Erythroblast (primary cell): Measurements from ENCODE around the gene BMP7.
"Not testable (repeated sequence)": the region's sequence is repeated elsewhere in the genome, so short reads cannot be mapped to it uniquely, and the experiment has no call there.

Source experiments
- DNase-seq, 2 experiments: peaks; one replicate each; lab custom pipeline; 2025; lab: John Stamatoyannopoulos, UW
- GATA1 ChIP-seq: IDR thresholded peaks from 2 replicates; pipeline ENCODE4 v1.6.1; 2011; ENCODE audit warnings: low read depth, mild to moderate bottlenecking, control low read depth, low read length, moderate library complexity
- POLR2A ChIP-seq: IDR thresholded peaks from 2 replicates; pipeline ENCODE4 v1.6.1; 2011; ENCODE audit warnings: mild to moderate bottlenecking, low read length

The BMP7 gene

DNA sequence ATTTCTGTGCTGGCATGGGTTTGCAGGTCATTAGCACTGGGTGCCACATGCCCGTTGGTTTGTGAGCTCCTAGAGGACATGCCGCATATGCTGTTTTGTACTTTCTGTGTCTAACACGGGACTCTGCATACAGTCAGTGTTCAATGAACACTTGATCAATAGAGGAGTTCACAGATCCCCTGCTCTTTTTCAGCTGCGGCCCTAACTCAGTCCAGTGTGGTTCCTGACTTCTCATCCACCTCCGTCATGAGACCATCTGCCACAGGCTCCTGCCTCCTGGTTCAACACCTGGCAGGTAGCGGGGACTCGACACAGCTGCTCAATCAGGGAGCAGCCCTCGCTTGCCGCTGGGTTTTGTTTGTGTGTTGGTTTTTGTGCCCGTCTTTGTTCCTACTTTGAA is 13.8 kb upstream of the BMP7 start:
- TF ChIP-seq GATA1 = no peak
- no peak for TF ChIP-seq POLR2A
- no peak for DNase-seq

DNA sequence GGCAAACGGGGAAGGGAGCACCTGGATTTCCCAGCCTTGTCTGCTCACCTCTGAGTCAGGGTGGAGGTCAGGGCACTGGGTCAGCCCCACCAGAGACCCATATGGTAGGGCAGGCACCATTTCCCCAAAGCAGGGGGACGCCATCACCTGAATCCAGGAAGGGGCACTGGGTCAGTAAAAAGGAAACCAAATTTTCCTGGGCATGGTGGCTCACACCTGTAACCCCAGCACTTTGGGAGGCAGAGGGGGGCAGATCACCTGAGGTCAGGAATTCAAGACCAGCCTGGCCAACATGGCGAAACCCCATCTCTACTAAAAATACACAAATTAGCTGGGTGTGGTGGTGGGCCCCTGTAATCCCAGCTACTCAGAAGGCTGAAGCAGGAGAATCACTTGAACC is 13.1 kb upstream of the BMP7 start:
- DNase-seq = not testable (repeated sequence)

DNA sequence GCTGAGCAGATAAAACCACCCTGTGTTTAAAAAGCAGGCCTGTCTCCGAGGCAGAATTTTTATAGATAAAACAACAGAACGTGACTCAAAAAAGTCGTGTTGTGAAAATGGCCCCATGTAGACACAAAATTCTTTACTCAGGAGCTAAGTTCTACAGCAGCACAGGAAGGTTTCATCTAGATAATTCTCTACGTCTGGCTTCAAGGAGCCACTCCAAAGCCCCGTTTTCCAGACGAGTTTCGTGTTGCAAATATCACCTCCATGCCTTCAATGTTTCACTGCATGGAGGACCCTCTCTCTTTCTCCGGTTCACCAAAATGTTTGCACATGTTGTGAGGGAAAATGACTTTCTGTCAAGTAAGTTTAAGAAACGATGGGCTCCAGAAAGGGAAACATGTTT is 12.0 kb upstream of the BMP7 start:
- no peak for DNase-seq
- TF ChIP-seq POLR2A (no peak), GATA1 (no peak)

DNA sequence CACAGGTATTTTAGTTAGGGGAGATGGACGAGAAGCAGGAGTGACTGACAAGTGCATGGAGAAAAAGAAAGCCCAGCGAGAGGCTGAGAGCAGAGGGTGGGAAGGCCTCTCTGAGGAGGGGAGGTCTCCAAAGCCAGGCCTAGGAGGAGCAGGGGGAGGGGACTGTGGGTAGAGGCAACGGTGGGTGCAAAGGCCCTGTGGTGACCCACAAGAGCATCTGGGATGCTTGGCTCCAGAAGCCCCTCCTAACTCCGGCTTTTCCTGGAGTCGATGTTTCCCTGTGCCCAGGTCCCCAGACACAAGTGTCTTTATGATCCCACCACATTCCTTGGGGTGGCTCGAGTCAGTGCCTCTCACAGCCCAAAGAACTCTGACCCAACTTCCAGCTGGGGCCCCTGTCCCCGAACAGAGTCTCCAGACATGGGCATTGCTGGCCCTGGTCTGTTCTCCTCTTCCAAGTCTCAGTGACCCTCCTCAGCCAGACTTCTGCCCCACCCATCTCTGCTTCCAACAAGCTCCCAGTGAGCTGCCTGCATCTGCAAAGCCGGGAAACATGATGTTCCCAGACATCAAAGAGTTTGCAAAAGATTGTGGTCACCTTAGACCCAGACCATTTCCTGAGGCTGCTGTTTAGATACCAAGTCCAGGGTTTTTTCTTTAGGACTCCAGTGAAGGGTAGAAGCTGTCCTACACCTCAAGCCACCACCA is 11.1 kb upstream of the BMP7 start:
- no peak for TF ChIP-seq GATA1
- TF ChIP-seq POLR2A = no peak
- no peak for DNase-seq

DNA sequence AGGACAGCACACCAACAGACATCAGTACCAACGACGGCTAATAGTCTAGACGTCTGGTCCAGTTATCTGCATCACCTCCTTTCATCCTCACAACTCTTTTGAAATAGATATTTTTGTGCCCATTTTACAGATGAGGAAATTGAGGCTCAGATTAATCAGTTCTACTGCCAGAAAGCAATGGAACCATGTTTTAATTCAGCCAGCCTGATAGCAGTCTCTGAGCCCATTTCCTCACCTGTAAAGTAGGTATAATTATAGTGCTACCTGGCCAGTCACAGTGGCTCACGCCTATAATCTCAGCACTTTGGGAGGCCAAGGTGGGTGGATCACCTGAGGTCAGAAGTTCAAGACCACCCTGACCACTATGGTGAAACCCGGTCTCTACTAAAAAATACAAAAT is 9.8 kb upstream of the BMP7 start:
- TF ChIP-seq GATA1 (no peak), POLR2A (no peak)
- no peak for DNase-seq

DNA sequence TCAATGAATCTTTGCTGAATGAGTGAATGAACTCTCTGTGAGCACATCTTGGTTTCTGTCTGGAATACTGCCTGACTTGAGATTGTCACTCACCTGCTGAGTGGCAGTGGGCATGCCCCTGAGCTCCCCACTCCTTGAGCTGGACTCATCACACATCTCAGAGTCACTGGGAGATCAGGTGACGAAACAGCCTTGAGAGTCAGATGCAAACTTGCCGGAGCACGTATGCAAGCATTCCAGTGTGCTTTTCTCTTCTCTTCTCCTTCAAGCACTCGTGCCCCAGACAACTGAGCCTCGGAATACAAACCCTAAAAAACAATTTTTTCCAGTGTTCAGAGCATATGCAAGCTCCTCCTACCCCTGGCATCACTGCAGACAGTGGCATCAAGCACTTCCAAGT is 9.4 kb upstream of the BMP7 start:
- TF ChIP-seq POLR2A (no peak), GATA1 (no peak)
- no peak for DNase-seq

DNA sequence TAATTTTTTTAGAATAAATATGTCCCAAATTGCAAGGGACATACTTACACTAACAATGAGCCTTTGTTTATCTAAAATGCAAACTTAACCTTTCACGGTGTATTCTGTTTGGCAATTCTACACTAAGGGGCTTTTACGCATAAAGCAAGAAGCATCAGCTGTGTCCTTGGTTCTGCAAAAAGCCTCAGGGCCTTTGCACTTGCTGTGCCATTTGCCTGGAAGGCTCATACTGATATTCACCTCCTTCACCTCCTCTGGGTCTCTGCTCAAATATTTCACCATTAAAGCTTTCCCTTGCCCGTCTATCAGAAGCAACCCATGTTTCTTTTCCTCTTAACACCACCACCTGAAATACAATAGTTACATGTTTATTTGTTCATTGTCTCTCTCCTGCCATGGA is 8.9 kb upstream of the BMP7 start:
- TF ChIP-seq GATA1 = no peak
- TF ChIP-seq POLR2A = no peak
- DNase-seq = no peak

DNA sequence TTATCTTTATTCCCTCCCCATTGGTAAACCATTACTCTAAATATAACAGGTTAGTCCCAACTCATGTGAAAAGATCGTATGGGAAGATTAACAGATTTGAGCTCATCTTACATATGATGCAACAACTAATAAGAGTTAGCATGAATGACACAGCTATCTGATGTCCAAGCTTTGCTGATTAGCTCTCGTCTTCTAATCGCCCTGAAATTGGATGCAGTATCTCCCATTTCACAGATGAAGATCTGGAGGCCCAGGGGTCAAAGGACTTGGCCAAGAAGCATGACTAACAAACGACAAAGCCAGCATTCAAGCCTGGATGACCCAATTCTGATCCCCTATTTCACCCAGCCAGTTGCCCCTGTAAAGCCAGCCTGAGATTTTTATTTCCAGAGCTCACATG is 8.4 kb upstream of the BMP7 start:
- DNase-seq = no peak
- no peak for TF ChIP-seq GATA1
- no peak for TF ChIP-seq POLR2A

DNA sequence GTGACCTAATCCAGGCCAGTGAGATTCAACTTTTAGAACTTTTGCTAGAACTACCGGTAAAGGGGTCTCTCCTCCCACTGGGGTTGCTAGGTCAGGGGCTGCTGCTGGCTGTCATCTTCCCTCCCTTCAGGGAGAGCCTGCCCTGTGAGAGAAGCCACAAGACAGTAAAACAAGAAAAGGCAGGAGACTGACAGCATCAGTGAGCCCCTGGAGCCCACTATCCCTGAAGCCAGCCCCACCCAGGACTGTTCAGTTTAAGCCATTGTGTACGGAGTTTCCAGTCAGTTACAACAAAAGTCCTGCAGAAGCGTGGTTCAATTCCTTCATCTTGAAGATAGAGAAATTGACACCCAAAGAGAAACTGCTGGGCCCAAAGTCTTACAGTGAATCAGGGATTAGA is 7.9 kb upstream of the BMP7 start:
- TF ChIP-seq POLR2A = no peak
- no peak for TF ChIP-seq GATA1
- DNase-seq = no peak

DNA sequence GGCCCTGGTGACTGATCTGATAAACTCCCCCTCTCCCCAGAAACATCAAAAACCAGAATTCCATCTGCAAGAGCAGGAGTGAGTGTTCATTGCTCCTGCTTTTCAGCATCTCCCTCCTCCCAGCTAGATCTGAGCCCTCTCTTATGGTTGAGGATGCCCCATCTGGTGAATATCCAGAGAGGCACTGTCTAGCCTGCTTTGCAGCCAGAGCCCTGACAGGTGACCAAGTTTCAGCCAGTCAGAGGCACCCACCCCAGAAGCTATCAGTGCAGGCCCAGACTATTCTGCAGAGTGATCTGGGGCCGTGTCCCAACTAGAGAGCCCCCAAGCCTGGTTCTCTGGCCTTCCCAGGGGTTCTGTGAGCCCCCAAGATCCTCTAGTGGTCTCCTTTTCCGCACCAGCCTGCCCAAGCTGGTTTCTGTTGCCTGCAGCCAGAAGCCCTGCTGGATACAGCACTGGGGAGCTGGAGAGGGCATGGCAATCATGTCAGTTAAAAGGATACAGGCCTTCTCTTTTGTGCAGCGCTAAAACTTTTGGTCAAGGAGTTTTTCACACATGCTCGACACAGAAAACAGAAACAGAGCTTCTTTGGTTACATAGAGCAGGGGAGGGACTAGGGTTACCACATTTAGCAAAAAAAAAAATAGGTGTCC is 6.6 kb upstream of the BMP7 start:
- DNase-seq = no peak
- TF ChIP-seq POLR2A (no peak), GATA1 (no peak)

DNA sequence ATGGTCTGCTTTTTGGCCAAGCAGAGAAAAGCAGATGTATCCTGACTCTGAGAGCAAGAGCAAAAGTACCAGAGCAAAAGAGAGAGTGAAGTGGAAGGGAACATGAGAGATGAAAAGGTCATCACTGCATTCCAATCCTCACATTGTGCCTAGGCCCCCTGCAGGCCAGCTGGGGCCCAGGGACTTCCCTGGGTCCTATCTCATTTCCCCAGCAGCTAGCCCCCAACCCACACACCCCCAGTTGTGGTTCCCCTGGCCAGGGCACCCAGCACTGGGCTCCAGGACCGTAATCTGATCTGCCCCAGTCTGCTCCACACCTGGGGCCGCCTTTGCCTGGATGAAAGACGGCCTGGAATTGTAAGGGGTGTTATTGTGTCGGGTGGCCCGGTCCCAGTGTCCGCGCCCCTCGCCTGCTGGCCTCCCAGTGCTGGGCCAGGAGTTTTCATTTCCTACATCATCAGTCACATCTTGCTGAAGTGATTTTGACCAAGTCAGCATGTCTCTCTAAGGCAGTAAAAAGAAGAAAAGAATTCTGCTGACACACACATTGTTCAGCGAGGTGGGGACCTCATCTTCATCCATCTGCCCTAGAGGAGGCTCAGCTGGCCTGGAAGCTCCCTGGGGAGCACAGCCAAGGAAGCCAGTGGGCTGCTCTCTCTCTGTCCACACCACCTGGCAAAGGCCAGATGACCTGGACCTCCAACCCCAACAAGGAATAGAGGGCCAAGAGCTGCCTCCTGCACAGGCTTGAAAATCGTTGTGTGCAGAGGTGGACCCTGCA is 4.0 kb upstream of the BMP7 start:
- no peak for DNase-seq
- TF ChIP-seq GATA1 = no peak
- TF ChIP-seq POLR2A = no peak

DNA sequence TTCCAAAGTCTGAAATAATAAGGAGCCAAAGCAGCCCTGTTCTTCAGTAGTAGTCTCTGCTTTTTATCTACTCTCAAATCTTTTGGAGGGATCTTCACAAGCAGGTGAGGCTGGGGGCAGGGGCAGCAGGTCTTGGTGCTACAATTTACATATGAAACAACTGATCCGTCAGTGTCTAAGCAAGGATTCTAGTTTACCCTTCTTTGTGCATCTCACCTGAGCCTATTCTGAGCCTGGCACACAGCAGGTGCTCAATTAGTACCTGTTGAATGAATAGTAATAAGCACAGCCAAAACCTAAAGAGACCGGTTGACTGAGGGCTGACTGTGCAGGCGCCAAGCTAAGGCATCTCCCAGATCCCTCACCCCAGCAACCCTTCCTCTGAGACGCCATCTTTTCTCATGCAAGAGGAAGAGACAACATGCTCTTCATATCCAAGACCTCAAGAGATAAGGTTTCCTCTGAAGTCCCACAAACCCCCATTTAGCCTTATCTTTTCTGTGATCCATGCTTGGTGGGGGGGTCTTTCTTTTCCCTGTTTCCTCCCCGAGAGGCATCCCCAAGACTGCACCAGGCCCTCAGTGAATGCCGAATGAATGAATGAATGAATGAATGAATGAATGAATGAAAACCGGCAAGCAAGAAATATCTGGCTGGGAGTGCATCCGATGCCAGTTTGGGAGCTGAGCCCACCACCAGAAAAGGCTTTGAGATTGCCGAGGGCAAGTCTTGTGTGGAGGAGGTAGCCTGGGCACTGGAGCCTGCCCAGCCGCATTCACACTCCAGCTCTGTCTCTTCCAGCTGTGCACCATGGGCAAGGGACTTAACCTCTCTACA is 2.9 kb upstream of the BMP7 start:
- TF ChIP-seq POLR2A (no peak), GATA1 (no peak)
- no peak for DNase-seq

DNA sequence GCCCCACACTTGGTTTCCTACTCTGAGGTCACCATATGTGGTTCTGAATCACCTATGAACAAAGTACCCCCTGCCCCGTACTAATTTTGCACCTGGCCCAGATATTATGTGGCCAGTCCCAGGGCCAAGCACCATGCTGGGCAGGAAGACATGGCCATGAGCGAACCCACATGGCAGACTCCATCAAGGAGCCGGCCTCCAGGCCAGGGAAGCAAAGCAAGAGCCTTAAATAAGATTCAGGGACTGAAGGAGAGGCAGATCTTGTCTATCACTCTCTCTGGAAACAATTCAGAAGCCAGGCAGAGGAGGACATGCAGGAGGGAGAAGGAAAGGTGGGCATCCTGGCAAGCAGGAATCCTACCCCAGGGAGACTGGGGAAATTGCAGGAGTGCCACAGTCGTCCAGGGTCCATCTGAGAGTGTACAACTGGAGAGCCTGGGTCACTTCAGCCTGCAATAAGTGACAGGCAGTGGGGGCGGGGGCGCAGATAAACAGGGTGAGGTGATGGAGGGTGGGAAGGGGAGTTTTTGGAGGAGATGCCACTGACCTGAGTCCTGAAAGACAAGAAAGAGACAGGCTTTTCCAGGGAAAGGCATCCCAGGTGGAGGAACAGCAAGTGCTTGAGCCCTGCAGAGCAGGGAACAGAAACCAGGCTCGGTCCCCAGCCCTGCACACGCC is 2.1 kb upstream of the BMP7 start:
- no peak for TF ChIP-seq GATA1
- TF ChIP-seq POLR2A = no peak
- DNase-seq = no peak
